ENCODE results near the gene SEMA4A.
"Not testable (repeated sequence)": the region's sequence is repeated elsewhere in the genome, so short reads cannot be mapped to it uniquely, and the experiment has no call there.

The SEMA4A gene

DNA sequence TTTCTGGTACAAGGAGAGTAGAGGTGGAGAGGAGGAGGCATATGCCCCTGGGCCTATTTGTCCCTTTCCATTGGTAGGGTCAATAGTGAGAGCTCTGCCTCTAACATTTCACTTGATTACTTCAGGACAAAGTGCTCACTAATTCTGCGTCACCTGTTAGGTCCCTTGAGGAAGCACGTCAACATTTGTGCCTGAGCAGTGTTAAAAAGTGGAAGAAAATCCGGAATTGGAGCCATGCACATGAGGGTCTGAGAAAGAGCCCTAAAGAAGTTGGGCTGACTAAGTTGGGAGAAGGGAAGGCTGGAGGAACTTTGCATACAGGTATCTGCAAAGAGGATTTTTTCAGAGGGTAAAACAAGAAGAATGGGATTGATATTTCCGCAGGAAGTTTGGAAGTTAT is 42.5 kb downstream of the SEMA4A start:
- no peak for DNase-seq

DNA sequence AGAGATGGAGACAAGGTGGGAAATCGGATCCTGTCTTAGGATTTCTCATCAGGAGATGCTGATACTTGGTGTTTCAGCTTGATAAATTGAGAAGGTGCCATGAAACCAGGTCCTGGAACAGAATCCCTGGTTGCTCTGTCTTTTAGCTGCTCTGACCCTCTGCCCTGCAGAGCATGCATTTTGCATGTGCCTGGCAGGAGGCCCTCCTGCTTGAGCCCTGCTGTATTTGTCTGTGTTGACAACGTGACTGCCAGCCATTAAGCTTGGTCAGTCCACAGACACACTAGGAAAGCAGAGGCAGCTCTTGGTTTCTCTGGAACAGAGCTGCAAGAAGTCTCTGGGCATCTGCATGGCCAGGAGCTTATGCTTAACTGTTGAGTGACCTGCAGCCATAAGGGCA is 43.1 kb downstream of the SEMA4A start:
- no peak for DNase-seq

GRCh38 chr1:156198831-156199349 is 45.5 kb downstream of the SEMA4A start:
- no peak for DNase-seq

GRCh38 chr1:156200044-156200443 is 46.7 kb downstream of the SEMA4A start:
- DNase-seq = no peak

DNA sequence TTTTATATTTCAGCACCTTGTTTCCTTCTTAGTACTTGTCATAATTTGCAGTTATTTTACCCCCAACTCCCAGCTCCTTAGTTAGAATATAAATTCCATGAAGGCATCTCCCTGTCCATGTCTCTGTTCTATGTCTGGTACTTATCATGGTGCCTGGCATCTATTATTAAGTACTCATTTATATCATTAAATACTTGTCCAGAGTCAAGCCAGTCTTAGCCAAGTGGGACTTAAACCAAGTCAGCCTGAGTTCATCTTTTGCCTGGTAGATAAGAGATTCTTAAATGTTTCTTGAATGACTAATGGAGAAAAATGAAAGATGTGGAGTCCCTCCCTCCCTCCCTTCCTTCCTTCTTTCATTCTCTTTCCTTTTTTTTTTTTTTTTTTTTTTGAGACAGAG is 49.9 kb downstream of the SEMA4A start:
- DNase-seq = no peak

GRCh38 chr1:156204686-156205085 is 51.3 kb downstream of the SEMA4A start:
- DNase-seq = no peak

DNA sequence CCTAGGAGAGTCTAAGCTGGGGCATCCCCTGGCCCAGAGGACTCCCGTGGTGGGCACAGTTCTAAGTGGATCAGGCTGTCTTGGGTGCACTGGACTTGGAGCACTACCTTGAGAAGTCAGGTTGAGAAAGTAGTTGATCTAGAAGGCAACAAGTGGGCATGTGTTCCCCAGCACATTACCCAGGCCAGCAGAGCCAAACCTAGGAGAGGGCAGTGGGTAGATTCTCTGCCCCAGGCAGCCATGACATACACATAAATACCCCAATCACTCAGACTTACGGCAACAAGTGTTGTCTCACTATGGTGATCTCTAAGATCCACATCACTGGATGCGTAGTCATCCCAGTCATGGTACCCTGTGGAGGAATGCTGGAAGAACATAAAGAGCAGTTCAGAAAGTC is 57.9 kb downstream of the SEMA4A start:
- DNase-seq = no peak

GRCh38 chr1:156212130-156212529 is 58.7 kb downstream of the SEMA4A start:
- no peak for DNase-seq

GRCh38 chr1:156212833-156213643 is 59.7 kb downstream of the SEMA4A start, which contains the start of gene PMF1:
Gene PMF1 (plus strand): TSS chr1:156213007. CDS start chr1:156213016, 9 bp downstream.
- DNase-seq = peak; percentile 98

- no peak for DNase-seq
Measured at GRCh38 chr1:156213644-156213966, 60.2 kb downstream of the SEMA4A start.

- DNase-seq = no peak
Measured at GRCh38 chr1:156214024-156214748, 60.8 kb downstream of the SEMA4A start.

DNA sequence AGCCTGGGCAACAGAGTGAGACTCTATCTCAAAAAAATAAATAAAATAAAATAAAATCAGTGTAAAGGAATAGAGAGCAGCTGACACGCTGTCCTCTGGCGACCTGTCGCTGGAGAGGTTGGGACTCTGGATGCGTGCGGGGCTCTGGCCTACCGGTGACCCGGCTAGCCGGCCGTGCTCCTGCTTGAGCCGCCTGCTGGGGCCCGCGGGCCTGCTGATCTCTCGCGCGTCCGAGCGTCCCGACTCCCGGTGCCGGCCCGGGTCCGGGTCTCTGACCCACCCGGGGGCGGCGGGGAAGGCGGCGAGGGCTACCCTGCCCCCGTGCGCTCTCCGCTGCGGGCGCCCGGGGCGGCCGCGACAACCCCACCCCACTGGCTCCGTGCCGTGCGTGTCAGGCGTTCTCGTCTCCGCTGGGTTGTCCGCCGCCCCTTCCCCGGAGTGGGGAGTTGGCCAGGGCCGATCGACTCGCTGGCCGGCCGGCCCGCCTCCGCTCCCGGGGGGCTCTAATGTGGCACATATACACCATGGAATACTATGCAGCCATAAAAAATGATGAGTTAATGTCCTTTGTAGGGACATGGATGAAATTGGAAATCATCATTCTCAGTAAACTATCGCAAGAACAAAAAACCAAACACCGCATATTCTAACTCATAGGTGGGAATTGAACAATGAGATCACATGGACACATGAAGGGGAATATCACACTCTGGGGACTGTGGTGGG is 63.1 kb downstream of the SEMA4A start:
- DNase-seq = not testable (repeated sequence)

DNA sequence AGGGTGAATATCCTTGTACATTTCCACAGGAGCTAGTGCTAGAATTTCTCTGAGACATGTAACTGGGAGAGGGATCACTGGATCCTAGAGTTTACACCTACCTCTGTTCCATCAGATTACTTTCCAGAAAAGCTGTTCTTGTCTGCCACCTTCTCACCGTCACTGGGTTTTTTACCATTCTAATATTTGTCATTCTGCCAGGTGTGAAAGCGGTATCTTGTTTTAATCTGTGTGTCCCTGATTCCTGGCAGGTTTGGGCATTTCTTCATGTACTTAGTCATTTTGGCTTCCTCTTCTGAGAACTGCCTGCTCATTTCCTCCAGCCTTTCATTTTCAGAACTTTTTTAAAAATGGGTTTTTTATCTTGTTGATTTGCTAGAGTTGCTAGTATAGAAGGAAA is 64.5 kb downstream of the SEMA4A start:
- DNase-seq = no peak

- no peak for DNase-seq
Measured at GRCh38 chr1:156220226-156220625, 66.8 kb downstream of the SEMA4A start.

GRCh38 chr1:156221986-156222692 is 68.8 kb downstream of the SEMA4A start:
- no peak for DNase-seq

DNA sequence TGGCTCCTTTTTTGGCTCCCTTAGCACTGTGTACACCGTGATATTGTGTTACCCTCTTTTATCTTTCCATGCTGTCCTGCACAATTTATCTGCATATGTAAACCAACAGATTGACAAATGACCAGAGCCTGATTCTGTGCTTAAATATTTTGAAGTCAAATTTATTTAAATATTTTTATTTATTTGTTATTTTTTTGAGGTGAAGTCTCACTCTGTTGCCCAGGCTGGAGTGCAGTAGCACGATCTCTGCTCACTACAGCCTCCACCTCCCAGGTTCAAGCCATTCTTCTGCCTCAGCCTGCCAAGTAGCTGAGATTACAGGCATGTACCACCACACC is 72.3 kb downstream of the SEMA4A start:
- DNase-seq = no peak

DNA sequence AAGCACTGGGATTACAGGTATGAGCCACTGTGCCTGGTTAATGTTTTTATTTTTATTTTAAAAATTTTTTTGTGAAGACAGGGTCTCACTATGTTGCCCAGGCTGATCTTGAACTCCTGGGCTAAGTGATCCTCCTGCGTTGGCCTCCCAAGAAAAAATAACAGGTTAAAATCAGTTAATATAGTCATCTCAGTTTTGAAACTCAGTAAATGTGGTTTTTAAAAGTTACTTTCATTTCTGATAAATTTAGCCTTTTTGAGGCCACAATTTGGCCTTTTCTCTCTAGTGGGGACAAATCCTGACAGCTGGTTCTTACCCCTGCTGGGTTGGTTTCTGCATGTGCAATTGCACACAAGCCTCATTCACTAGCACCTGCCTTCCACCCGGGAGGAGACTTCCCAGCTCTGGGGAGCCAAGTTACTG is 72.7 kb downstream of the SEMA4A start:
- no peak for DNase-seq

- DNase-seq = no peak
Measured at GRCh38 chr1:156226782-156227181, 73.4 kb downstream of the SEMA4A start.
